Astrocyte of the spinal cord (primary cell): ENCODE data around the gene HEPACAM2.

Experiments used
- DNase-seq: peaks from one replicate; pipeline ENCODE4 v3.0.0; 2011; ENCODE audit warnings: low read depth, low spot score
- H3K4me3 ChIP-seq: 2 replicates; pipeline ENCODE4 v1.5.1; 2011; ENCODE audit warnings: low read depth, mild to moderate bottlenecking, low read length, moderate library complexity
- in situ Hi-C: cut with HindIII; loops from 2 replicates; pipeline ENCODE4 v1.10.0; 2017; ENCODE audit warnings: low sequenced_read_pairs
- TF ChIP-seq, protein P1 (sequence below): IDR thresholded peaks from 2 replicates; pipeline ENCODE4 v1.5.1; 2012; ENCODE audit warnings: low read depth, mild to moderate bottlenecking, low read length, inconsistent platforms

The HEPACAM2 gene

GRCh38 chr7:93226310-93226709 lies at the start of gene HEPACAM2:
Gene HEPACAM2 (minus strand): TSS chr7:93226469.
- DNase-seq = no peak
- in situ Hi-C loops = no loop called here
- no peak within 1 kb of the TSS for H3K4me3 ChIP-seq
- TF ChIP-seq, protein P1, sequence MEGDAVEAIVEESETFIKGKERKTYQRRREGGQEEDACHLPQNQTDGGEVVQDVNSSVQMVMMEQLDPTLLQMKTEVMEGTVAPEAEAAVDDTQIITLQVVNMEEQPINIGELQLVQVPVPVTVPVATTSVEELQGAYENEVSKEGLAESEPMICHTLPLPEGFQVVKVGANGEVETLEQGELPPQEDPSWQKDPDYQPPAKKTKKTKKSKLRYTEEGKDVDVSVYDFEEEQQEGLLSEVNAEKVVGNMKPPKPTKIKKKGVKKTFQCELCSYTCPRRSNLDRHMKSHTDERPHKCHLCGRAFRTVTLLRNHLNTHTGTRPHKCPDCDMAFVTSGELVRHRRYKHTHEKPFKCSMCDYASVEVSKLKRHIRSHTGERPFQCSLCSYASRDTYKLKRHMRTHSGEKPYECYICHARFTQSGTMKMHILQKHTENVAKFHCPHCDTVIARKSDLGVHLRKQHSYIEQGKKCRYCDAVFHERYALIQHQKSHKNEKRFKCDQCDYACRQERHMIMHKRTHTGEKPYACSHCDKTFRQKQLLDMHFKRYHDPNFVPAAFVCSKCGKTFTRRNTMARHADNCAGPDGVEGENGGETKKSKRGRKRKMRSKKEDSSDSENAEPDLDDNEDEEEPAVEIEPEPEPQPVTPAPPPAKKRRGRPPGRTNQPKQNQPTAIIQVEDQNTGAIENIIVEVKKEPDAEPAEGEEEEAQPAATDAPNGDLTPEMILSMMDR = no peak

GRCh38 chr7:93265220-93265619 lies 39.0 kb upstream of the HEPACAM2 start:
- in situ Hi-C loops = no loop called here
- no peak for DNase-seq
- TF ChIP-seq, protein P1 = no peak

GRCh38 chr7:93262535-93262934 lies 36.3 kb upstream of the HEPACAM2 start:
- no peak for DNase-seq
- TF ChIP-seq, protein P1 = no peak
- H3K4me3 ChIP-seq = no peak overlapping the region
- in situ Hi-C loops = no loop called here

More at GRCh38 chr7:93265220-93265619, 39.0 kb upstream of the HEPACAM2 start:
- H3K4me3 ChIP-seq = no peak overlapping the region

- no peak overlapping the region for H3K4me3 ChIP-seq
- no peak for DNase-seq
- TF ChIP-seq, protein P1 = no peak
- in situ Hi-C loops = no loop called here
These were observed 32.4 kb upstream of the HEPACAM2 start for GRCh38 chr7:93258661-93259060.

- no peak overlapping the region for H3K4me3 ChIP-seq
- DNase-seq = peak; percentile 12
- TF ChIP-seq, protein P1 = no peak
- in situ Hi-C loops = no loop called here
These were observed 23.4 kb upstream of the HEPACAM2 start for GRCh38 chr7:93249491-93250148.

- TF ChIP-seq, protein P1 = peak; percentile 34
- in situ Hi-C loops = no loop called here
- DNase-seq = peak; percentile 48
- no peak overlapping the region for H3K4me3 ChIP-seq
These were observed 19.5 kb upstream of the HEPACAM2 start for GRCh38 chr7:93245525-93246432.
